ENCODE measurements around the gene KATNB1.

Gene KATNB1

GRCh38 chr16:57788951-57789350 is 53.4 kb downstream of the KATNB1 start:
- no peak for TF ChIP-seq EZH2phosphoT487 (IDR thresholded peaks at IDR 0.05; ENCODE audit: borderline replicate concordance, low read length)
- TF ChIP-seq CTCF (IDR thresholded peaks at IDR 0.05; ENCODE audit: low read depth, low read length, poor library complexity, severe bottlenecking) = no peak
- Histone ChIP-seq H3K27ac (ENCODE audit: low read depth, low read length) (no peak overlapping the region), H4K20me1 (ENCODE audit: control insufficient read depth, insufficient read depth, low read depth, low read length) (no peaks in the 10 kb centered on the region), H3K4me3 (ENCODE audit: low read length) (no peak overlapping the region), H3K79me2 (ENCODE audit: control insufficient read depth, low read length) (no peaks in the 10 kb centered on the region), H3K36me3 (ENCODE audit: control insufficient read depth, low read length) (no peaks in the 10 kb centered on the region), H3K4me1 (ENCODE audit: control insufficient read depth, low read length) (no peaks in the 10 kb centered on the region), H3K9me3 (ENCODE audit: control insufficient read depth, insufficient read depth, low read length) (no peaks in the 10 kb centered on the region), H3K27me3 (ENCODE audit: control insufficient read depth, low read length) (no peaks in the 10 kb centered on the region), H3K9me2 (replicated peaks; ENCODE audit: control insufficient read depth, low read length) (no peaks in the 10 kb centered on the region), H3F3A (ENCODE audit: control insufficient read depth, insufficient read depth) (no peaks in the 10 kb centered on the region), H3K4me2 (ENCODE audit: low read length) (no peak overlapping the region)

- Histone ChIP-seq H3K4me1 (ENCODE audit: control insufficient read depth, low read length) (no peaks in the 10 kb centered on the region), H3K36me3 (ENCODE audit: control insufficient read depth, low read length) (no peaks in the 10 kb centered on the region), H3F3A (ENCODE audit: control insufficient read depth, insufficient read depth) (no peaks in the 10 kb centered on the region), H4K20me1 (ENCODE audit: control insufficient read depth, insufficient read depth, low read depth, low read length) (no peaks in the 10 kb centered on the region), H3K9me3 (ENCODE audit: control insufficient read depth, insufficient read depth, low read length) (no peaks in the 10 kb centered on the region), H3K4me2 (ENCODE audit: low read length) (no peak overlapping the region), H3K4me3 (ENCODE audit: low read length) (no peak overlapping the region), H3K79me2 (ENCODE audit: control insufficient read depth, low read length) (no peaks in the 10 kb centered on the region), H3K27me3 (ENCODE audit: control insufficient read depth, low read length) (no peaks in the 10 kb centered on the region), H3K9me2 (replicated peaks; ENCODE audit: control insufficient read depth, low read length) (no peaks in the 10 kb centered on the region), H3K27ac (ENCODE audit: low read depth, low read length) (no peak overlapping the region)
- TF ChIP-seq CTCF (IDR thresholded peaks at IDR 0.05; ENCODE audit: low read depth, low read length, poor library complexity, severe bottlenecking) (no peak), EZH2phosphoT487 (IDR thresholded peaks at IDR 0.05; ENCODE audit: borderline replicate concordance, low read length) (no peak)
These were observed 55.8 kb downstream of the KATNB1 start for GRCh38 chr16:57791195-57791892.

- TF ChIP-seq CTCF (IDR thresholded peaks at IDR 0.05; ENCODE audit: low read depth, low read length, poor library complexity, severe bottlenecking) (no peak), EZH2phosphoT487 (IDR thresholded peaks at IDR 0.05; ENCODE audit: borderline replicate concordance, low read length) (no peak)
- Histone ChIP-seq H4K20me1 (ENCODE audit: control insufficient read depth, insufficient read depth, low read depth, low read length) (no peaks in the 10 kb centered on the region), H3K27ac (ENCODE audit: low read depth, low read length) (no peak overlapping the region), H3K4me2 (ENCODE audit: low read length) (no peak overlapping the region), H3K27me3 (ENCODE audit: control insufficient read depth, low read length) (no peaks in the 10 kb centered on the region), H3K79me2 (ENCODE audit: control insufficient read depth, low read length) (no peaks in the 10 kb centered on the region), H3F3A (ENCODE audit: control insufficient read depth, insufficient read depth) (no peaks in the 10 kb centered on the region), H3K9me2 (replicated peaks; ENCODE audit: control insufficient read depth, low read length) (no peaks in the 10 kb centered on the region), H3K9me3 (ENCODE audit: control insufficient read depth, insufficient read depth, low read length) (no peaks in the 10 kb centered on the region), H3K36me3 (ENCODE audit: control insufficient read depth, low read length) (no peaks in the 10 kb centered on the region), H3K4me1 (ENCODE audit: control insufficient read depth, low read length) (no peaks in the 10 kb centered on the region), H3K4me3 (ENCODE audit: low read length) (no peak overlapping the region)
These were observed 56.4 kb downstream of the KATNB1 start for GRCh38 chr16:57791893-57792461.
